ENCODE measurements around the gene PRR9. TPM values are rescaled to one million over a fixed set of nuclear protein-coding genes. Genes with fewer than 3 reads are reported as not detected.
A peak's percentile ranks its signal among the peaks of the same experiment; 100 is the strongest.

PRR9 gene
- total and polyA plus RNA-seq, 2 of the 8 experiments (the other 6 are each of a cell fraction or from before 2014, with no cell fraction given): not detected

GRCh38 chr1:153192697-153193096 is 24.7 kb upstream of the PRR9 start:
- Histone ChIP-seq H3K23me2 (ENCODE audit: low read depth, low read length) (no peaks in the 10 kb centered on the region), H3K27me3 (replicated peaks in 1 of 4; ENCODE audit: control insufficient read depth in 3 of 4, extremely low read depth in 1 of 4, insufficient read depth in 3 of 4, low read length in 3 of 4) (no peaks in the 10 kb centered on the region), H4K8ac (ENCODE audit: extremely low read depth, insufficient read depth, low read length) (no peak overlapping the region), H3K36me3 (ENCODE audit: control insufficient read depth in 2 of 4, insufficient read depth in 4 of 4, low read length in 3 of 4) (no peaks in the 10 kb centered on the region), H2AK5ac (ENCODE audit: low read depth, low read length) (no peak overlapping the region), H3K9me3 (ENCODE audit: insufficient read depth in 2 of 2, low read depth in 1 of 2, low read length in 1 of 2) (no peaks in the 10 kb centered on the region), H2BK120ac (replicated peaks; ENCODE audit: low read depth, low read length) (peak overlapping the region; percentile 28), H3K4me1 (replicated peaks in 1 of 4; ENCODE audit: control insufficient read depth in 3 of 4, insufficient read depth in 4 of 4, low read length in 3 of 4) (0 out of 7 replicates have a peak, but pooled peaks cover 0 to 2% (median 0%) of the 10 kb centered on the region in 4 experiments), H3K18ac (ENCODE audit: extremely low read depth, low read length) (no peak overlapping the region), H3K23ac (ENCODE audit: insufficient read length) (no peak overlapping the region), H3K79me2 (ENCODE audit: control insufficient read depth in 1 of 2, insufficient read depth in 2 of 2, low read length in 2 of 2) (no peaks in the 10 kb centered on the region), H3K4me2 (ENCODE audit: insufficient read depth in 1 of 2, low read depth in 2 of 2, low read length in 2 of 2) (no peak overlapping the region), H3K56ac (replicated peaks; ENCODE audit: insufficient read length, low read depth, low read length) (no peak overlapping the region), H3K14ac (ENCODE audit: insufficient read length) (no peak overlapping the region), H2AFZ (ENCODE audit: low read length) (peak overlapping the region; percentile 96), H2BK15ac (ENCODE audit: low read length) (no peak overlapping the region), H3K9ac (replicated peaks in 1 of 4; ENCODE audit: extremely low read depth in 1 of 4, low read depth in 3 of 4, low read length in 3 of 4) (no peak overlapping the region), H2BK5ac (ENCODE audit: low read depth, low read length) (no peak overlapping the region), H4K91ac (replicated peaks; ENCODE audit: insufficient read length, low read length) (peak overlapping the region; percentile 47), H3K27ac (ENCODE audit: low read depth, low read length) (no peak overlapping the region), H3K4ac (replicated peaks; ENCODE audit: insufficient read length, low read depth, low read length) (no peak overlapping the region), H2BK20ac (ENCODE audit: low read length) (no peak overlapping the region), H3K4me3 (ENCODE audit: extremely low read depth in 1 of 4, insufficient read depth in 2 of 4, low read depth in 3 of 4, low read length in 4 of 4) (no peak overlapping the region), H3K79me1 (ENCODE audit: low read depth, low read length) (no peaks in the 10 kb centered on the region), H4K20me1 (replicated peaks in 1 of 2; ENCODE audit: control insufficient read depth in 1 of 2, insufficient read depth in 2 of 2, low read length in 2 of 2) (no peaks in the 10 kb centered on the region), H4K5ac (ENCODE audit: insufficient read length, low read depth, low read length) (no peak overlapping the region), H2BK12ac (ENCODE audit: low read depth, low read length) (no peak overlapping the region)
- ChIA-PET POLR2A (ENCODE audit: partially characterized antibody) (interaction anchor here (0.6 kb wide), 1 partner anchor 291 kb away, joined by 3 read pairs; no protein-coding TSS in a partner anchor), CTCF (ENCODE audit: partially characterized antibody) (interaction anchor here (0.7 to 10.6 kb wide), 58 partner anchors 9 to 1140 kb away, joined by 3 to 200 read pairs (median 4); partner anchors contain the start of genes LELP1, SMCP, SPRR1A and SPRR2F)
- 34% methylated on average over 3 of the region's 3 CpGs; no CpG with 5 or more reads in 1 of the 2 experiments for WGBS, 2 experiments (ENCODE audit: extremely low coverage in 1 of 2, insufficient coverage in 1 of 2, insufficient read length in 1 of 2, insufficient replicate concordance in 2 of 2, low coverage in 1 of 2, low lambda C conversion rate in 2 of 2, missing lambda C conversion rate in 1 of 2)
- TF ChIP-seq RAD21 (IDR thresholded peaks at IDR 0.05 in 1 of 2, conservative IDR thresholded peaks at IDR 0.05 in 1 of 2; ENCODE audit: low read depth in 2 of 2, low read length in 2 of 2) (peak; percentile 96 to 97), CEBPB (IDR thresholded peaks at IDR 0.05; ENCODE audit: low read depth, low read length) (no peak)
- TF ChIP-seq, protein P1, sequence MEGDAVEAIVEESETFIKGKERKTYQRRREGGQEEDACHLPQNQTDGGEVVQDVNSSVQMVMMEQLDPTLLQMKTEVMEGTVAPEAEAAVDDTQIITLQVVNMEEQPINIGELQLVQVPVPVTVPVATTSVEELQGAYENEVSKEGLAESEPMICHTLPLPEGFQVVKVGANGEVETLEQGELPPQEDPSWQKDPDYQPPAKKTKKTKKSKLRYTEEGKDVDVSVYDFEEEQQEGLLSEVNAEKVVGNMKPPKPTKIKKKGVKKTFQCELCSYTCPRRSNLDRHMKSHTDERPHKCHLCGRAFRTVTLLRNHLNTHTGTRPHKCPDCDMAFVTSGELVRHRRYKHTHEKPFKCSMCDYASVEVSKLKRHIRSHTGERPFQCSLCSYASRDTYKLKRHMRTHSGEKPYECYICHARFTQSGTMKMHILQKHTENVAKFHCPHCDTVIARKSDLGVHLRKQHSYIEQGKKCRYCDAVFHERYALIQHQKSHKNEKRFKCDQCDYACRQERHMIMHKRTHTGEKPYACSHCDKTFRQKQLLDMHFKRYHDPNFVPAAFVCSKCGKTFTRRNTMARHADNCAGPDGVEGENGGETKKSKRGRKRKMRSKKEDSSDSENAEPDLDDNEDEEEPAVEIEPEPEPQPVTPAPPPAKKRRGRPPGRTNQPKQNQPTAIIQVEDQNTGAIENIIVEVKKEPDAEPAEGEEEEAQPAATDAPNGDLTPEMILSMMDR (IDR thresholded peaks at IDR 0.05; ENCODE audit: control extremely low read depth in 1 of 3, insufficient read depth in 1 of 3, low read depth in 1 of 3, low read length in 3 of 3): peak; percentile 84 to 91 (median 84)
- peak; percentile 96 for FAIRE-seq
- peak in 1 of 2 experiments; percentile 78 for DNase-seq (ENCODE audit: low read depth in 1 of 2, low spot score in 2 of 2)

All from H1 (cell line).